AG09309 (cell line): ENCODE data around the gene FYN.

Experiments used
- DNase-seq: peaks from one replicate; pipeline ENCODE4 v3.0.0-alpha.2; 2010; ENCODE audit warnings: low read depth
- H3K4me3 ChIP-seq: 2 replicates; pipeline ENCODE4 v1.5.1; 2011; ENCODE audit warnings: mild to moderate bottlenecking, low read depth, low read length, moderate library complexity; ENCODE audit not compliant: control insufficient read depth
- TF ChIP-seq, protein P1 (sequence below): IDR thresholded peaks from 2 replicates; pipeline ENCODE4 v1.5.1; 2011; ENCODE audit warnings: mild to moderate bottlenecking, low read depth, low read length, inconsistent platforms; ENCODE audit not compliant: insufficient read depth, control insufficient read depth; ENCODE audit errors: missing control alignments

The FYN gene

DNA sequence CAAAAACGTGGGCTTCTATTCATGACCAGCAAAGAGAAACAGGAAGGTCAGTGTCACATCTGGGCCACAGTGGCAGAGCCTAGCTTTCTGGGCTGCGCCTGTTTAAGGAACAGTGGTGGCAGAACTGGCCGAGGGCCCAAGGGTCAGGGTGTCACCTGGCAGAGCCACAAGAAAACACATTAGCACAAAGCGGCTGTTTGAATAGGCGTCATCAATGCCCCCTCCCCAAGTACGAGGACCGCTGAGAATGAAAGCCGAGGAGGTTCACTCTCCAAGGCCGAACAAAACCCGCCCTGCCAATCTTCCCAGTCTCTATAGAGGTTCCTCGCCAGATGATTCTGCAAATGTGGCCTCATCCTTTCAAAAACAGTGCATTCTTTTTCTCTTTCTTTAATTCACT is 142.4 kb downstream of the FYN start:
- DNase-seq, result no peak
- H3K4me3 ChIP-seq, result no peak overlapping the region
- TF ChIP-seq, protein P1, sequence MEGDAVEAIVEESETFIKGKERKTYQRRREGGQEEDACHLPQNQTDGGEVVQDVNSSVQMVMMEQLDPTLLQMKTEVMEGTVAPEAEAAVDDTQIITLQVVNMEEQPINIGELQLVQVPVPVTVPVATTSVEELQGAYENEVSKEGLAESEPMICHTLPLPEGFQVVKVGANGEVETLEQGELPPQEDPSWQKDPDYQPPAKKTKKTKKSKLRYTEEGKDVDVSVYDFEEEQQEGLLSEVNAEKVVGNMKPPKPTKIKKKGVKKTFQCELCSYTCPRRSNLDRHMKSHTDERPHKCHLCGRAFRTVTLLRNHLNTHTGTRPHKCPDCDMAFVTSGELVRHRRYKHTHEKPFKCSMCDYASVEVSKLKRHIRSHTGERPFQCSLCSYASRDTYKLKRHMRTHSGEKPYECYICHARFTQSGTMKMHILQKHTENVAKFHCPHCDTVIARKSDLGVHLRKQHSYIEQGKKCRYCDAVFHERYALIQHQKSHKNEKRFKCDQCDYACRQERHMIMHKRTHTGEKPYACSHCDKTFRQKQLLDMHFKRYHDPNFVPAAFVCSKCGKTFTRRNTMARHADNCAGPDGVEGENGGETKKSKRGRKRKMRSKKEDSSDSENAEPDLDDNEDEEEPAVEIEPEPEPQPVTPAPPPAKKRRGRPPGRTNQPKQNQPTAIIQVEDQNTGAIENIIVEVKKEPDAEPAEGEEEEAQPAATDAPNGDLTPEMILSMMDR, result no peak

DNA sequence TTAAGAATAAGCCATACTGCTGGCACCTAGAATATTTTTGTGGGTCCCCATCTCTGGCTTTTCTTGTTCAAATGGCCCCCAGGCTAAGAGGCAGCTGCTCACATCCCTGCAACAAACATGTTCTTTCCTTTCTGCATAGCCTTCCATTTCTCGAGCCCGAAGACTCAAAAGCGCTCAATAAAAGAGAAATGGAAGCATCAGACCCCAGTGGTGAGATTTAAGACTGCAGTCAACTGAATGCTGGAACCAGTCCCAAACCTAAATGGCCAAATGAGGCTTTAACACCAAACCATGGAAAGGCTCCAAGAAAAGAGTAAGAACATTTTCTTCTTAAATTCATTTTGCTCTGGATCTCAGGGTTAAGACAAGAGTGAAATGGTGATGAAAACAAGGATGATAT is 145.4 kb downstream of the FYN start:
- DNase-seq, result no peak
- TF ChIP-seq, protein P1, result peak; percentile 21

DNA sequence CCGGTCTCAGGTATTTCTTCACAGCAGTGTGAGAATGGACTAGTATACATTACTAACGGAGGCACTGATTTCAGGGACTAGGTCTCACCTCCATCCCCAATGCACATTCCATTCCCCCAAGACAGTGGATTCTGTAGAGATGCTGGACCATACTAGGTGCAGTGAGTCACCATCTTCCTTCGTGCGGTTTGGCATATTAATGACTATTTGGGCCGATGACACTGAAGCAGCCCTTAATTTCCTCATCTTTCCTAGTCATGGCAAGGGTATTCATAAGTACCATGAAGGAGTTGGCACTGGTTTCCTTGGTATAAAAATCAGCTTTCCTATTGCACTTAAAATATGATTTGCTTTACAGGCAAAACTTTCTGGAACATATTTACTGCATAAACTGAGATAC is 146.2 kb downstream of the FYN start:
- DNase-seq, result peak; percentile 56
- TF ChIP-seq, protein P1, result no peak

More for the DNA sequence above, 145.4 kb downstream of the FYN start:
- no peak overlapping the region for H3K4me3 ChIP-seq

DNA sequence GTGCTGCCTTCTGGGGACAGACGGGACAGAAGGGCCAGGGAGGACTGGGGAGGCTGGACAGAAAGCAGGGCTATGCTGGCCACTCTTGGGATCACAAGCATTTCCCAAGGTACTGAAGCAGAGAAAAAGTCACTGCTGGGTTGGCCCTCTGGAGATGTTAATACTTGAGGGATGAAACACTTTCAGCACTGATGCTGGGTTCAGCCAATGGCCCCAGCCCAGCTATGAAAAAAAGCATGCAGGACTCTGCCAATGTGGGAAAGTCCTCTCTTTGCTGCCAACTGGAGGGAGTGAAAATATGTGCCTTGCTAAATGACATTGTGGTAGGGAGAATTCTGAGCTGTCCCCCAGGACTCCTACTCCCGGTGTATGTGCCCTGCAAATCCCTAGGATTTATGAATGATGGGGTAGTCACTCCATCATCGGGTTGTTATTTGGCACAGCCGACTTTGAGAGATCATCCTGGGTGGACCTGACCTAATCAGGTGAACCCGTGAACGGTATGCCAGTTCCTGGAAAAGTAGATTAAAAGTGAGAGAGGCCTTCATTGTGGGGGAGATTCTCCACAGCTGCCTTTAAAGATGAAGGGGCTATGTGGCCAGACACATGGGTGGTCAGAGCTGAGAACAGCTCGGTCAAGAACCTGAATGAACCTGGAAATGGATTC is 147.7 kb downstream of the FYN start:
- DNase-seq, result no peak
- TF ChIP-seq, protein P1, result no peak
- H3K4me3 ChIP-seq, result no peak overlapping the region

More for the DNA sequence above, 146.2 kb downstream of the FYN start:
- no peak overlapping the region for H3K4me3 ChIP-seq

DNA sequence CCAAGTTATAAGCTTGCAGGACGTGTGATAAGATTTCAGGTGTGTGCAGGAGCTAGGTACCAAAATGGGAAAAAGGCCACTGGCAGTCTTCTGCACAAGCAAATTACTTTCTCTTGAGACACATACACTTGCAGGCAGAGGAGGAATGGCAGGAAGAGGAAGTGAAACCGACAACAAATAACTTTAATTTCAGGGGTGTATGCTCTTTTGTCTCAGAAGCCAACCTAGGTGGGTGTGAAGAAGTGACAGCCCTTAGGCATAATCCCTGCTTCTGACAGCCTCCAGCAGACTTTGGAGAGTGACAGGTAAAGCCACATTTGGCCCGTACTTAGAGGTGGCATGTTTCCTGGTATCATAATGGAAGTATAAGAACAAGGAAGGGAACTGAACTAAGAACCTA is 148.7 kb downstream of the FYN start:
- no peak for DNase-seq
- TF ChIP-seq, protein P1, result no peak

DNA sequence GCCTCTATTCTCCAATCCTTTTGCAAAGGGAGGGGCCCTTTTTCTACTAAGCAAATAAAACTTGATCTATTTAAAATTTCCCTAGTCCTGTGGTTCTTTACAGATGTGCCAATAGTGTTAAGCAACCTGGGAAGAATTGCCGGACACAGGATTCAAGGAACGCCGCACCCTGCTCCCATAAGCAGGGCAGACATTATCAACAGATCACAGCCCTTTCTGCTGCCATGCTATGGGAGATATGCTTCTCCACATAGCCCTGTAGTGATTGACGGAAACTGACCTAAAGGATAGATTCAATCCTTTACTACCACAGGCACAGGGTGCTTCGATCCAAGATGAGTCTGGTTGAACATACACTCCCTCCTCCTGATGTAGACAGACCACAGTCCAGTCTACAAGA is 149.2 kb downstream of the FYN start:
- no peak for DNase-seq
- TF ChIP-seq, protein P1, result no peak
- H3K4me3 ChIP-seq, result no peak overlapping the region

More for the DNA sequence above, 148.7 kb downstream of the FYN start:
- no peak overlapping the region for H3K4me3 ChIP-seq

DNA sequence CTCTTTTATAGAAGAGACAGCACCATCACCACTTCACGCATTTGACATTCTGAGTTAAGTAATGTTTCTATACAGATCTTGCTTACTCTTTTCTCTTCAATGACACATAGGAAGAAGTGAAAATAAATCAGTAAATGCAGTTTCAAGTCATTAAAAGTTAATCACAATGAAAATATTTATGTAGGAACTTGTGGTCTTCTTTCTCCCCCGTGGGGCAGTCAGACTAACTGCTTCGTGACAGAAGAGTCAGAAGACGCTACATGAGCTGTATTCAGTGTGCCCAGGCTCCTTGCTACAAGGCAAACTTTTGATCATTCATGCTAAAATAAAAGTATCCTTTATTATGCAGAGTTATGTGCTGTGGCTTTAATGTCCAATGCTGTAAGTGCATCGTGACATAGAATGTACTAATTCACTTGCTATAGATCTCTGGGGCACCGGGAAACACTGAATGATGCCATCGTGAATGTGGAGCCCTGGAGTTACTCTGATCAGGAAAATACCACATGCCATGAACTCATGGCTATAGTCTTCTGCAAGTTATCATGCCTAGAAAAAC is 149.8 kb downstream of the FYN start:
- H3K4me3 ChIP-seq, result no peak overlapping the region
- DNase-seq, result no peak
- TF ChIP-seq, protein P1, result no peak
